22Rv1 (cell line): Measurements from ENCODE around the gene TAGAP.
"Not testable (repeated sequence)": the region's sequence is repeated elsewhere in the genome, so short reads cannot be mapped to it uniquely, and the experiment has no call there.

ENCODE experiments used
- H3K27ac ChIP-seq: fragments of 450-650 bp; 2 replicates; pipeline ENCODE4 v1.5.1; 2017
- CTCF ChIP-seq: fragments of 450-650 bp; IDR thresholded peaks from 2 replicates; pipeline ENCODE4 v1.5.1; 2017; ENCODE audit warnings: mild to moderate bottlenecking
- ZFX ChIP-seq: fragments of 450-650 bp; IDR thresholded peaks from 2 replicates; pipeline ENCODE4 v1.6.1; 2017; ENCODE audit warnings: antibody characterized with exemption, borderline replicate concordance

TAGAP gene

GRCh38 chr6:159036673-159037072 lies 8.1 kb downstream of the TAGAP start:
- no peak overlapping the region for H3K27ac ChIP-seq
- no peak for TF ChIP-seq ZFX
- TF ChIP-seq CTCF: no peak

GRCh38 chr6:159035891-159036290 lies 8.9 kb downstream of the TAGAP start:
- no peak for TF ChIP-seq ZFX
- TF ChIP-seq CTCF: no peak

GRCh38 chr6:159033160-159034049 lies 11.4 kb downstream of the TAGAP start:
- no peak for TF ChIP-seq ZFX
- TF ChIP-seq CTCF: no peak
- H3K27ac ChIP-seq: no peak overlapping the region

More at GRCh38 chr6:159035891-159036290, 8.9 kb downstream of the TAGAP start:
- no peak overlapping the region for H3K27ac ChIP-seq

- TF ChIP-seq CTCF (no peak), ZFX (no peak)
- no peak overlapping the region for H3K27ac ChIP-seq
Observed at GRCh38 chr6:159031846-159032245, 12.9 kb downstream of the TAGAP start.

GRCh38 chr6:159030168-159030567 lies 14.6 kb downstream of the TAGAP start:
- no peak overlapping the region for H3K27ac ChIP-seq
- no peak for TF ChIP-seq ZFX
- TF ChIP-seq CTCF: no peak

- H3K27ac ChIP-seq: not testable (repeated sequence)
Observed at GRCh38 chr6:159025224-159025623, 19.6 kb downstream of the TAGAP start.

- TF ChIP-seq ZFX (no peak), CTCF (no peak)
Observed at GRCh38 chr6:159023893-159024292, 20.9 kb downstream of the TAGAP start.

More at GRCh38 chr6:159023893-159024292, 20.9 kb downstream of the TAGAP start:
- no peak overlapping the region for H3K27ac ChIP-seq
